Right lung (tissue), 5 donors: ENCODE results near the gene TCF7L2. TPM values are rescaled to one million over a fixed set of nuclear protein-coding genes. Genes with fewer than 3 reads are reported as not detected.

Source experiments
- DNase-seq, 2 donors: peaks; one replicate each; pipeline ENCODE4 v3.0.0-alpha.2; 2013
- polyA plus RNA-seq, 5 donors: library from polyadenylated mRNA; unstranded; fragments of 120-200 nt; gene quantifications; one replicate each; pipeline versions ENCODE4 v1.2.1 to v1.2.3, GENCODE V29; 2013; ENCODE audit warnings: inconsistent platforms in 1 of 5, low replicate concordance in 1 of 5; ENCODE audit not compliant: insufficient read length in 5 of 5, insufficient read depth in 1 of 5

The TCF7L2 gene
- polyA plus RNA-seq, 5 donors = 38.8 to 55.8 (median 49.2) TPM

DNA sequence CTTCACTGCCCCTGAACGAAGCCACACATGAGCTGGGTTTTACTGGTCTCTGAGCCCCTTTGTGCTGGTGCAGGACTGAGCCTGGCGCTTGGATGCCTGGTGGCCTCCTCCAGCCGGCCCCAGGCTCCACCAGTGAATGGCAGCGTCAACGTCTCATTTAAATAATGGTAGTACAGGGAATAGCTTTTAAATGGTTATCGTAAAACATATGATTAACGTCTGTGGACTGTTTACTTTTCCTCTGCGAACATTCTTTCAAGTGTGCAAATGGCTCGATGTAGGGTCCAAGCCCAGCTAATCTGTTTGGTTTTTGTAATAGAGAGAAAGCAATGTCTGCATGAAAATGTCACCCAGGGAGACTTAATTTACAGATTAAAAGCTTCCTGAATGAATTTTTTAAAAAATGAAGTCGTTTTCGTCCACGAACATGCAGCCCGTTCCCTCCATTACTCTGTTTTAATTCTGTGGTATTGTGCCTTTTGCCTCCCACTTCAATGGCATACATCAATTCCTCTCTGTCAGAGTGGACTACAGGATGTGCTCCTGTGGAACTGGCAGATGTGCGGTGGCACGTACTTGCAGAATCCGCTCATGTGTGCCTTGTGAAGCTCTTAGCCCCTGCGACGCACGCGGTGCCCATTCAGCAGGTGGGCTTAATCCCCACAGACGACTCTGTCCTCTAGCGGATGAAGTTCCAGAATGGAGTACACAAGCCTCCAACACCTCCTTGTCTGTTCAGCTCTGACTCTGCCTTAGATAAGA, 192.7 kb downstream of the TCF7L2 start:
- no peak for DNase-seq

DNA sequence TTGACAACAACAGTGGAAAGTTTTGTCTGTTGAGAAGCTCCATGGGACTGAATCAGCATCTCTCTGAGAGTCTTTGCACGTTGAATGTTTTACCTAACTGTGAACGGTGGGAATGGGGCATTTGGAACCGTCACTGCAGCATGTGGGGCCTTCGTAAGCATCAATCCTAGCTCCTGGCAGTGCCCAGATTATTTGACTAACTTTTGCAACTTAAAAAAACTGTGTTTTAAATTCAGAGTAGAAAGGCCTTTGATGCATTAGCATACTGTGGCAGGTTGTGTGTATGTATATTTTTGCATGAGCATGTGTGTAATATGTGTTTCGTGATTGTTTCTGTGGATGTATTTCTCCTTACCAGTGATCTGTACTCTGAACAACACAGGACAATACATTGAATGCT, 194.5 kb downstream of the TCF7L2 start:
- DNase-seq = no peak

DNA sequence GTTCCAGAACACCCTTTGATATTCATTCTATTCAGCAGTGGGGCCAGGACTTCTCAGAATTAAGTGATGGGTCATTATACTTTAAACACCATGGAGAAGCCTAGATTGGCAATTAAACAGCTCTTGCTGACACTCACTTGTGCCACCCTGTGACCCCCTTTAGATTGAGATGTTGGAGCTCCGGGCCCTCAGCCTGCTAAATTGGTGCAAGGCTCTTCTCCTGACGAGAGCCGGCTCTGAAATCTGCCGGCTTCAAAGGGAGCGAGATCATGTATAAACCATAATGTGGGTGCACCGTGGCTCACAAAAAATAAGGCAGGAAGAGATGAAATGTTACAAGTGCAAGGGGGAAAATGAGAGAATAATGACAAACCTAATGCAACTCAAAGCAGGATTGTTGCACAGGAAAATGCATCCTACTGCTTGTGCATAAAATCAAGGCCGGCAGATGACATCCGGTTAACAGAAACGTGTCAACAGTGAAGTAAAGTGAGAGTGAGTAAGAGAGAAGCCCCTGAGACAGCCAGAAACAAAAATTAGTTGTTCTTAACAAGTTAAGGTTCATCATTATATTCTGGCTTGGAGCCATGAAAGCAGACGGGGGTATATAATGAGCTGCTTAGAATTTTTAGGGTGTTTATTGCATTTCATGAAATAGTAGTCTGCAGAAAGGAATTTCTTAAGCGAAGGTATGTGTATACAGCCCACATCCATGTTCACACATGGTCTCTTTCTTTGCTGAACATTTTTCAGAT, 198.2 kb downstream of the TCF7L2 start:
- no peak for DNase-seq

DNA sequence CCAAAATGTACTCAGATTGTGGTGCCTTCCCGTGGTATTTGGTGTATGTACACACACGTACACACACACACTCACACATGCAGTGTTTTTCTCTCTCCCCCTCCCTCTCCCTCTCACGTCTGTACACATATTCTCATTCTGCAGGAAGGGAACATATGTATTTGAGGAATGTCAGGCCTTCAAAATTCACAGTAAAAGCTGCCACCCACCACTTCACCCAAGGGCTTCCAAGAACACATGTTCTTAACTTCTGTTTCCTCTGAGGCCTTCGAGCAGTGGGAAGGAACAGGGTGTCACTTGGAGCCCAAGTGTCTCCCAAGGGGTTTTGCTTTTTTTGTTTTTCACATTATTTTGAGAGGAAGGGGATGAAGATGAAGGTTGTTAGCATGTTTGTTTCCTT, 198.9 kb downstream of the TCF7L2 start:
- DNase-seq = no peak

DNA sequence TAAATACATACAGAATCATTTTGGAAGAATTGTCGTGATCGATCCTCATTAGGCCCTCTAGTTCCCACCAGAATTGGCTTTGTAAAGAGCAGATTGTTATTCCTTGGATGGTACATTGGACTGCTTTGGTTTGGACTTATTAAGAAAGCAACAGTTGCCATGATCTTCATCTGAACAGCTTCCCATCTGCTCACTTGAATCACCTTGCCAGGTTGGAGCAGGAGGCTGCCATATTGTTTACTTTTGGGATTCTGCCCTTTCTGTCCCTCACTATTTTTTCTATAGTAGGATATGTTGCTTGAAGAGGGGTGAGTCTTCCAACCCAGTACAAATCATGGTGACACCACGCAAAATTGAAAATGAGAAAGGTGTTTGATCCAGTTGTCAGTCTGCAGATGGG, 199.6 kb downstream of the TCF7L2 start:
- no peak for DNase-seq

DNA sequence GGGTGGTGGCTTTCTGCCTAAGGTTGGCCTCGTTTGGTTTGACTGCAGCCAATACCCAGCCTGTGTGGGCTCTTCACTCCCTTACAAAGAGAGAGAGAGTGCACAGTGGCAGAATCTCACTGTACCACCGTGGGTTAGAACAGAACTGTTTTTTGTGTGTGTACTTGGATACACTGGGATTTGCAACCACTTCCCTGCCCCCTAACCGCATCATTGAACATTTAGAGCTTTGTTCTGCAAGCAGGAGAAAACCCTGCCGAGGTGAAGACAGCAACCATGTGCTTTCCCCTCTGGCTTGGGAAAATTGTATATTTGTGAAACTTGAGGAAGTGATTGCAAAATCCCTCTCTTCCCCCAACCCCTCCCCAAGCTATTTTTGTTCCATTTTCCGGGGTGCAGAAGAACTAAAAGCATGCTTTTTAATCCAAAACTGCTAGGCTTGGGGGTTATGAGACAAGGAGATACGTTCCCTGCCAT, 201.2 kb downstream of the TCF7L2 start:
- no peak for DNase-seq

DNA sequence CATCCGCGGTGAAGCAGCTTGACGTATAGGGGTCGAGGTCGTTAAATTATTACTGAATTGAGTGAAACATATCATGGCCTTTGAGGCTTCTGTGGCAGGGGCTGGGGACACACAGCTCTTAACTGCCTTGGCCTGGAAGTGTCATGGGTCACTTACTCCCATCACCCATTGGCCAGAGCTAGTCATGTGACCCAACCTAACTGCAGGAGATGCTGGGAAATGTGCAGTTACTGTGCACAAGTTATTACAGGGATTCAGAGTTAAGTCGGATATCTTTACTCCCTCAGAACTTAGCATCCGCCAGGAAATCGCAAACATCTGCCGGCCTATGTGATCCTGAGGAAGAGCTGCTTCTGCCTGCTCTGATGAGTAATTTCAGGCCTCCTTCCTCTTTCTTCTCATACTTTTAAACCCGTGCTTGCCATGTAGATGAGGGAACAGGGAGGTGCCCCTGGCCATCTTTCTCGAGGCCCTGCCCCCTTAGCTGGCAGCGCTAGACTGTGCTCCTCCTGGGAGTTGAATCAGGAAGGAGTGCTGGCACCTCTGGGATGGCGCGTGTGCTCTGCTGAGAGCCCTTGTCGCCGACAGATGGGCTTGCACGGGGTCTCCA, 203.6 kb downstream of the TCF7L2 start:
- DNase-seq = no peak

DNA sequence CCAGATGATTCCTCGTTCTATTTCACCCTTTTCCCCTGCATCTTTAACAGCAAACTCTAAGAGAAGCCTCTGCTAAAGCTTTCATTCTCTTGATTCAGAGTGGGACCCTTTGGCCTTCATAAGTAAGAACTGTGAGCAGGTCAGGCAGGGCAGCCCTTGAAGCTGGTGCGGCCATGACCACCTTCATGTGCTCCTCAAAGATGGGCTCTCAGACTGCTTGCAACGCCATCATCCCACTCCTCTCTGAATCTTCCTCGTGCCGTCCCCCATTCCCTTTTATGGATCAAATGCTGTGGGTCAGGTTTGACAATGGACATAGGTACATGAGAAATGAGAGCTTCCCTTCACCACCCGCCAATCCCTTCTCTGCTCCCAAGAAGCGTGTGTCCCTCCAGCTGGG, 207.4 kb downstream of the TCF7L2 start:
- no peak for DNase-seq

DNA sequence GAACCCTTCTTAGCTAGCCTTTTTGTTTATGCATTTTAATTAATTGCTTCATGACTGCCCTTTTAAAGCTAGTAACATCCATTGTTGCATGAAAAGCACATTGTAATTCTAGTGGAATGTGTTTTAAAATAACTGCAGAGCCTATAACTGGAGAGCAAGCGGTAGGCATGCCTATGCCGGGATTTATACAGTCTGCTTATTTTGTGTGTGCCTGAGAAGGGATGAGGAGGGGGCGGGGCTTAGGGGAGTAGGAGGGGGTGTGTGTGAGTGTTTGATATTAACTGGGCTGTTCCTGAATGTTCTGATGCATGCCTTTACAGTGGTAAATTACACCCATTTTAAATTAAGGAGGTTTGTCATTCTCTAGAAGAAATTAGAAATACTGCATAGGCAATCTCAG, 208.1 kb downstream of the TCF7L2 start:
- DNase-seq = no peak

DNA sequence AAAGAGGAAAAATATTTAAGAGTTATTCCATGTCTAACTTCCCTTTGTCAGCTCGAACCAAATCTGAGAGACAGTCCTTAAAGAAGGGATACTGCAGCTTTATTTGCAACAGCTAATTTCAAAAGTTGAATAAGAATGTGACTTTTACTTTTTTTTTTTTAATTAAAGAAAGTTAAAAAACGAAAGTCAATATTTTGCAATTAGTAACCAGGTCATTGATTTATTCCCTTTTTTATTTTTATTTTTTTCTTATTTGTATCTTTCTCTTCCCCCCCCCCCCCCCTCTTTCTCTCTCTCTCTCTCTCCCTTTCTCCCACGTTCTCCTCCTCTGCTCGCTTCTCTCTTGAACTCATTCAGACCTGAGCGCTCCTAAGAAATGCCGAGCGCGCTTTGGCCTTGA, 209.5 kb downstream of the TCF7L2 start:
- no peak for DNase-seq

DNA sequence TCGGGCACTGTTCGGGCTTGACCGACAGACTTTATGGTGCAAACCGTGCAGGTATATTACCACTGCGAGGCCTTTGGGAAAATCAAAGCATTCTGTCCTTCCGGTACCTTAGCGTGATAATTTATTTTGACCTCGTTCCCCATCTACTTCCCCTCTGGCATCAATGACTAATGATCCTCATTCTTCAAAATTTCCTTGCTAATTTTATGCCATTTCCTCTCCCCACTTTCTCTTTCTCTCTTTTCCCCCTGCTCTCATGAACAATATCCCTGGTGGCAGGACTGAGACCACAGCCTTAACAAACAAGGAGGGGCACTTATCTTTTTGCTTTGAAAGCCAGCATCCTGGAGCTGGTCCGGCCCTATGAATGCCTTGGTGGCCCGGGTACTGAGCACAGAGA, 210.6 kb downstream of the TCF7L2 start:
- DNase-seq = no peak

DNA sequence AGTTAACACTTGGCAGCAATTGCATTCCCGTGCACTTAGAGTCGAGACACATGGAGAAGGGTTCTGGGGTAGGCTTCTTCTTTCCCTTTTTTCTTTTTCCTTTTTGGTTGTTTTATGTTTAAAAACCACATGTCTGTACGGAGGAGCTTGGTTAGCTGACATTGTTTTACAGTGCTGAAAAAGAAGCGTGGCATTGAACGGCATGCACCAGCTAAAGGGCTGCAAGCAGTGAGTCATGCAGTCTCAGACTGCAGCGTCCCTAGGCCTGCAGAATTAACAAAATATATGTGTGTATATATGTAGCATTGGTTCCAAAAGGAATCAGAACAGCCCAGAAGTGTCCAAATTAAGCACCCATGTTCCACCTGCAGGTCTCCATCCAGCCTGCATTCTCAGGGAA, 211.0 kb downstream of the TCF7L2 start:
- no peak for DNase-seq

DNA sequence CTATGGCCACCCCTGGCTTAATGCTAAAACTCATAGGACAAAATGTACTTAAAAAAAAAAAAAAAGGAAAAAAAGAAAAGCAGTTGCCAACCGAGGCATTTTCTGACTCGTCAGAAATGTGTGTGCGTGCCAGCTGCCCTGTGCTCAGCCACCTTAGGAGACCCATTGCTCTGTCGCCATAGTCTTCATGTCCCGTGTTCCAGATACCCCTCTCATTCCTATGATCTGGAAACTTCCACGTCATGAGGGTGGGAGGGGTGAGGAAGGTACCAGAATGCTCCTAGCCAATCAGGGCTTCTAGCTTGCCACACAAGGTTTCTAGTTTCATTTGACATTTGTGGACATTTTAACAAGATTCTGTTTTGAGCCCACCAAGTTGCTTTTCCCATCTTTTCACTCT, 212.9 kb downstream of the TCF7L2 start:
- DNase-seq = no peak

DNA sequence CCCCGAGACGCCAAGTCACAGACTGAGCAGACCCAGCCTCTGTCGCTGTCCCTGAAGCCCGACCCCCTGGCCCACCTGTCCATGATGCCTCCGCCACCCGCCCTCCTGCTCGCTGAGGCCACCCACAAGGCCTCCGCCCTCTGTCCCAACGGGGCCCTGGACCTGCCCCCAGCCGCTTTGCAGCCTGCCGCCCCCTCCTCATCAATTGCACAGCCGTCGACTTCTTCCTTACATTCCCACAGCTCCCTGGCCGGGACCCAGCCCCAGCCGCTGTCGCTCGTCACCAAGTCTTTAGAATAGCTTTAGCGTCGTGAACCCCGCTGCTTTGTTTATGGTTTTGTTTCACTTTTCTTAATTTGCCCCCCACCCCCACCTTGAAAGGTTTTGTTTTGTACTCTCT, 215.6 kb downstream of the TCF7L2 start:
- no peak for DNase-seq

DNA sequence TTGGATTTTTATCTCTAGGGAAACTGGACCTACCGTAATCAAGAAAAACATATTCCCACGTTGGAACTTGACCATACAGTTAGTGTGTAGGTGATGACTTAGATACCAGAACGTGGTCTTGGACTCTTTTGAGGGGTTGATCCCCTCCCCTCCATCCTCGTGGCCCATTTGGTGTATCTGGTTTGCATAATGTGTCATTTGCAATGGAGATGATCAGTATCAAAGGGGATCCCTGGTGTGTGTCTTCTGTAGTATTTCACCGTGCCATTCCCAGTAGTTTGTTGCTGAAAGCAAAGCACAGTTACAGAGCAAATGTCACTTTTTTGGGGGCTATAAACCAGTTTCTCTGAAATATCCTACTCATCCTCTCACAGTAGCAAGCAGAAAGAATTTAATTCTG, 217.7 kb downstream of the TCF7L2 start:
- no peak for DNase-seq

DNA sequence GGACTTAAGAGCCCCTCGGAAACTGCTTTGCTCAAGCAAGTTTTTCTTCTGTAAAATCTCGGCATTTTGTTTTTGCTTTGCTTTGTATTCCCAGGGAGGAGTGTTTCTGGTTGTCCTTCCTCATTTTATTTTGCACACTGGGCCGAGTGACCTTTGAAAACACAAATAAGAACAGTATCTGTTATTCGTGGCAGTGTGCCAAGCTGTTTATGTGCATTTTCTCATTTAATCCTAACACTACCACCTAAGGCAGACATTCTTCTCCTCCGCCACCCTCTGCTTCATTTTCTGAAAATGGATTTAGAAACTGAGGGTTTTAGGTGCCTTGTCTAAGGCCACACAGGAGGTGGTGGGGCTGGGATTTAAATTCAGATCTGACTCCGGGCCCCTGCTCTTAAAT, 218.5 kb downstream of the TCF7L2 start:
- no peak for DNase-seq

DNA sequence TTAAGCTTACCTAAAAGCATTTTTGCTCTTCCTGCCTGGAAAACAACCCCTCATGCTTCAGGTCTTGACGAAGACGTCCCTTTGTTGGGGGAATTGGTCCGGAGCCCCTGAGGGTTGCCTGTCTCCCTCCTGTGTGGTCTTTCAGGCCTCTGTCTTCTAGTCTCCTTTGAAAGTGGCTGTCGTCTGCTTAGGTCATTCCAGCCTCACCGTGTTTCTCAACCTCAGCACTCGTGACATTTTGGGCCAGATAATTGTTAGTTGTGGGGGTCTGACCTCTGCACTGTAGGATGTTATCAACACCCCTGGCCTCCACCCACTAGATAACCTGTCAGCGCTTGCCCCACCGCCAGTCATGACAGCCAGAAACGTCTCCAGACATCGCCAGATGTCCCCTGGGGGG, 219.1 kb downstream of the TCF7L2 start:
- no peak for DNase-seq

DNA sequence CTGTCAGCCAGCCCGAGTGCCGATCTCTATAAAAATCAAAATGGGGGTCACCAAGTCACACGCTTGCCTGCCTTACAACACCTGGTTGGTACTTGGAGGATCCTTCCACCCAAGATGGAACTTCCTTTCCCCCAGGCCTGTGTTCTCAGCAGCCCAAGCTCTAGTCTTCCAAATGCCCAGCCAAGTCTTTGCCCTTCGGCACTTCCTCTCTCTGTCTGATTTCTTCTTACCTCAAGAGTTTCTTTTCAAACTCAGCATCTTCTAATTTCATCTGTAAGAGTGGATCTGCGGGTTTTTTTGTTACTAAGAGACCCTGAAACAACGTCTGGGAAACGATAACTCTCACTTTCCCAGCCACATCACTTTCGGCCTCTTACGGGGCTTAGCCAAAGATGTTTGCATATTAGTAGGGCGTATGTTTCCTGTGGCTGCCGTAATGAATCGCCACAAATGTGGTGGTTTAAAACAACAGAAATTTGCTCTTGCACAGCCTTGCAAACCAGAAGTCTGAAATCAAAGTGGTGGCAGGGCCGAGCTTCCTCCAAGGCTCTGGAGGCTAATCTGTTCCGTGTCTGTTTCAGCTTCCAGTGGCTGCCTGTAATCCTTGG, 219.9 kb downstream of the TCF7L2 start:
- no peak for DNase-seq

DNA sequence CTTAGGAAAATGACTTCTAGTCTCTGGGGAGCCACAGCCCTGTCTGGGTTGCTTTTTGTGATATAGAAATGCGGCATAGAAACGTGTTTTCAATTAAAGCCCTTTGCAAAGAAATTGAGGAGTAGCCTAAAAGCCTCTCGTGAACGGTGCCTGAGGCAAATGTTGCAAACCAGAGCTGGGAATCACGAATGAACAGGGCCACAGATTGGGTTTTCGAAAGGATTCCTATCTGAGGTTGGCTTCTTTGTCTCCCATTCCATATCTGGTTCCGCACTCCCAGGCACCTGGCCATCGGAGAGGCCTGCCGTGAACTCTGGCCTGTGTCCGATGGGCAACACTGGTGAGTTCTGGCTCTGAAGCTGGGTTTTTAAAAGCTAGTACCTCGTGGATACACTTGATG, 221.6 kb downstream of the TCF7L2 start:
- DNase-seq = no peak

DNA sequence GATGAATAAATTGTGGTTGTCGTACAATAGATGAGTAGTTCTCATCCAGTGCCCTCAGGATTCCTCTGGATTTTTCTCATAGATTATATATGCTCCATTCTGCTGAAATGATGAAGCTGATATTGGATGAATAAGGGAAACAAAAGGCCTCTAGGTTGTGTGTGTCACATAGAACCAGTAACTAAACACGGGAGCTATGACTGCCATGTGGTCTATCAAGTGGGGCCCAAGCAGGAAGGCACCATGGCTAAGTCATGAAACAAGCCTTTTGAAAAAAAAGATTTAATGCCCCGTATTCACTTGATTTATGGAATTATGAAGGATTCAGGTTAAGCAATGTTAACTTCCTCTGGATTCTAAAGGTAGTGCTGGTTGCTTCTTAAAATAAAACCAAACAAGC, 225.1 kb downstream of the TCF7L2 start:
- no peak for DNase-seq

DNA sequence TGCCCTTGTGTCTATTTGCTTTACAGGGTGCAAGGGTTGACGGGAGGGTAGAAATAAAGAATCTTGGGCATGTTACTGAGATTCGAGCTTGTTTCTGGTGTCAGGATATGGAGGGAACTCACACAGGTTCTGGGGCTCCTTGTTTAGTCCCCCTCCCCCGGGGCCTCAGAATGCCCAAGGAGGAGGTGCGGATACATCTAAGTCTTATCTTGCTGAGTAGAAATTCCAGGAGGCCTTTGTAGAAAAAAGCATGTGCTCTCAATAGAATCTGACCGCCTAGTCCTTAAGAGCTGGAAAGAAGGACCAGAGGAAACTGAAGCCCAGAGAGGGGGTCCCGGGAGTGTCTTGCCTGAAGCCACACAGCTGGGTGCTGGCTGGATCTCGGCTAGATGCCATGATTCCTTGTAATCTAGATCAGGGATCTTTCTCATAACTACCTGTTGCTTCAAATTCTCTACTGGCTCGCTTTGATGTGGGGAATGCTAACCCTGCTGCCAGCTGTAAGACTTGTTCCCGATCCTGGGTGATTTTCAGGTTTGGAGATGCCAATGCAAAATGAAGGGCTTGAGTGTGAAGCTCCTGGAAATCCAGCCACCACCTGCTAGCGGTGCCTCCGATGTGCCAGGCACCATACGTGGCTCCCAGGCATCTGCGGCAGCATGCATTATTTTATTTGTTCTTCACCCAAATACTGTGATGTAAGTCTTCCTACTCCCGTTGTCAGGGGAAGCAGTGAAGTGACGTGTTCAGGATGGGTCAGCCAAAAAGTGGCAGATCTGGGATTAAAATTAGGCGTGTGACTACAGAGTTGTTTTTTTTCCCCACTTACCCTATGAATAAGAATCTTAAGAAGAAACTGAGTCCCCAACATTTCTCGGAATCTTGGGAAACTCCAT, 226.0 kb downstream of the TCF7L2 start:
- no peak for DNase-seq
